CD4-positive, alpha-beta T cell treated with Interleukin-4 for 4 hours (primary cell): ENCODE data around the gene BHLHA15.

Experiments used
- DNase-seq: peaks from one replicate; pipeline ENCODE4 v3.0.0-alpha.2; 2020

BHLHA15 gene

GRCh38 chr7:98189559-98189958 is 21.7 kb upstream of the BHLHA15 start:
- DNase-seq: no peak

GRCh38 chr7:98191668-98192431 is 19.4 kb upstream of the BHLHA15 start:
- DNase-seq: no peak

- DNase-seq: no peak
Measured at GRCh38 chr7:98192781-98193457, 18.3 kb upstream of the BHLHA15 start.

- no peak for DNase-seq
Measured at GRCh38 chr7:98193474-98194180, 17.6 kb upstream of the BHLHA15 start.

- DNase-seq: no peak
Measured at GRCh38 chr7:98194186-98194585, 17.1 kb upstream of the BHLHA15 start.

- DNase-seq: no peak
Measured at GRCh38 chr7:98194672-98195457, 16.4 kb upstream of the BHLHA15 start.

- DNase-seq: no peak
Measured at GRCh38 chr7:98196706-98197605, 14.3 kb upstream of the BHLHA15 start.

- DNase-seq: no peak
Measured at GRCh38 chr7:98199131-98199530, 12.1 kb upstream of the BHLHA15 start.

GRCh38 chr7:98200364-98200763 is 10.9 kb upstream of the BHLHA15 start:
- DNase-seq: no peak

- DNase-seq: peak; percentile 73
Measured at GRCh38 chr7:98202367-98203195, 8.7 kb upstream of the BHLHA15 start.

GRCh38 chr7:98203261-98203963 is 7.8 kb upstream of the BHLHA15 start:
- DNase-seq: no peak

- DNase-seq: no peak
Measured at GRCh38 chr7:98203964-98204605, 7.2 kb upstream of the BHLHA15 start.

- no peak for DNase-seq
Measured at GRCh38 chr7:98204670-98205069, 6.6 kb upstream of the BHLHA15 start.

- no peak for DNase-seq
Measured at GRCh38 chr7:98205162-98205845, 5.9 kb upstream of the BHLHA15 start.

- no peak for DNase-seq
Measured at GRCh38 chr7:98206451-98207330, 4.5 kb upstream of the BHLHA15 start.

GRCh38 chr7:98209166-98209920 is 1.9 kb upstream of the BHLHA15 start:
- no peak for DNase-seq

GRCh38 chr7:98210513-98211220 is 572 bp upstream of the BHLHA15 start:
- no peak for DNase-seq
